ENCODE data around the gene KAT5. TPM values are rescaled to one million over a fixed set of nuclear protein-coding genes. Genes with fewer than 3 reads are reported as not detected.

The KAT5 gene
- total RNA-seq, 1 experiment from 2014 or later, result 56.6 TPM

GRCh38 chr11:65716774-65717405 lies 4.8 kb downstream of the KAT5 start (continued):
- TF ChIP-seq ZNF532 (CRISPR knock-in tag; IDR thresholded peaks at IDR 0.05; ENCODE audit: borderline replicate concordance) (no peak), ZNF317 (CRISPR knock-in tag; IDR thresholded peaks at IDR 0.05; ENCODE audit: borderline replicate concordance, low read depth) (no peak), NR3C1 (CRISPR knock-in tag; conservative IDR thresholded peaks at IDR 0.05; ENCODE audit: low read depth) (no peak), ZMAT4 (CRISPR knock-in tag; IDR thresholded peaks at IDR 0.05) (no peak), NR2C2 (CRISPR knock-in tag; IDR thresholded peaks at IDR 0.05) (no peak), TP53 (CRISPR knock-in tag; IDR thresholded peaks at IDR 0.05) (no peak), ZNF219 (CRISPR knock-in tag; IDR thresholded peaks at IDR 0.05; ENCODE audit: borderline replicate concordance) (no peak), E2F5 (CRISPR knock-in tag; IDR thresholded peaks at IDR 0.05) (no peak), STAT6 (CRISPR knock-in tag; conservative IDR thresholded peaks at IDR 0.05; ENCODE audit: low read depth) (no peak)

GRCh38 chr11:65717906-65718305 lies 5.9 kb downstream of the KAT5 start:
- H3K9me3 Mint-ChIP-seq, result no peaks in the 10 kb centered on the region
- no peak overlapping the region for H3K27ac Mint-ChIP-seq
- no peak overlapping the region for H3K4me3 Mint-ChIP-seq
- CTCF ChIA-PET, result no interaction called here
- ATAC-seq (no peak), DNase-seq (ENCODE audit: low spot score) (peak; percentile 5)
- POLR2A ChIA-PET, result interaction anchor here (0.6 kb wide), 1 partner anchor 335 kb away, joined by 3 read pairs; no protein-coding TSS in a partner anchor
- H3K36me3 Mint-ChIP-seq, result peaks cover 53% of the 10 kb centered on the region
- TF ChIP-seq ZNF138 (CRISPR knock-in tag; conservative IDR thresholded peaks at IDR 0.05) (no peak), HMGXB4 (CRISPR knock-in tag; IDR thresholded peaks at IDR 0.05) (no peak), MYBL2 (CRISPR knock-in tag; IDR thresholded peaks at IDR 0.05) (no peak)
- peaks cover 9% of the 10 kb centered on the region for H3K4me1 Mint-ChIP-seq
- H3K27me3 Mint-ChIP-seq (ENCODE audit: low read depth), result no peaks in the 10 kb centered on the region

Measured in WTC11 (cell line).